HFF-Myc (cell line): ENCODE data around the gene SLX1A.
"Not testable (repeated sequence)": the region's sequence is repeated elsewhere in the genome, so short reads cannot be mapped to it uniquely, and the experiment has no call there.

ENCODE experiments used
- DNase-seq: peaks from one replicate; pipeline ENCODE4 v3.0.0-alpha.2; 2011; ENCODE audit warnings: low read depth; ENCODE audit errors: extremely low read depth
- H3K4me3 ChIP-seq: replicated peaks from 2 replicates; pipeline ENCODE4 v1.5.1; 2011; ENCODE audit warnings: low read depth, mild to moderate bottlenecking, control low read depth, low read length
- TF ChIP-seq, protein P1 (sequence below): IDR thresholded peaks from 2 replicates; pipeline ENCODE4 v1.5.1; 2012; ENCODE audit warnings: mild to moderate bottlenecking, low read depth, low read length, control low read depth; ENCODE audit errors: missing control alignments

Gene SLX1A

DNA sequence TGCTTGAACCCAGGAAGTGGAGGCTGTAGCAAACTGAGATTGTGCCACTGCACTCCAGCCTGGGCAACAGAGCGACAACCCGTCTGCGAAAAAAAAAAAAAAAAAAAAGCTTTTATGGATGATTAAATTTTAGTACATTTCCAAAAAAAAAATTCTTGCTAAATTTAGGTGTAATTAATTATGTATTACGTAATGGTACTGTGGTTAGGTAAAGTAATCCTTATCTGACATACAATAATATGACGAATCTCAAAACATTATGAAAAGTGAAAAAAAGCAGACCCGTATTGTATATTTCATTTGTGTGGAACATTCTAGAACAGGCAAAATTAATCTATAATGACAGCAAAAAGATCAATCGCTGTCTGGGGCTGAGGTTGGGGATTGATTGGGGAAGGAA, 20.6 kb upstream of the SLX1A start:
- TF ChIP-seq, protein P1, sequence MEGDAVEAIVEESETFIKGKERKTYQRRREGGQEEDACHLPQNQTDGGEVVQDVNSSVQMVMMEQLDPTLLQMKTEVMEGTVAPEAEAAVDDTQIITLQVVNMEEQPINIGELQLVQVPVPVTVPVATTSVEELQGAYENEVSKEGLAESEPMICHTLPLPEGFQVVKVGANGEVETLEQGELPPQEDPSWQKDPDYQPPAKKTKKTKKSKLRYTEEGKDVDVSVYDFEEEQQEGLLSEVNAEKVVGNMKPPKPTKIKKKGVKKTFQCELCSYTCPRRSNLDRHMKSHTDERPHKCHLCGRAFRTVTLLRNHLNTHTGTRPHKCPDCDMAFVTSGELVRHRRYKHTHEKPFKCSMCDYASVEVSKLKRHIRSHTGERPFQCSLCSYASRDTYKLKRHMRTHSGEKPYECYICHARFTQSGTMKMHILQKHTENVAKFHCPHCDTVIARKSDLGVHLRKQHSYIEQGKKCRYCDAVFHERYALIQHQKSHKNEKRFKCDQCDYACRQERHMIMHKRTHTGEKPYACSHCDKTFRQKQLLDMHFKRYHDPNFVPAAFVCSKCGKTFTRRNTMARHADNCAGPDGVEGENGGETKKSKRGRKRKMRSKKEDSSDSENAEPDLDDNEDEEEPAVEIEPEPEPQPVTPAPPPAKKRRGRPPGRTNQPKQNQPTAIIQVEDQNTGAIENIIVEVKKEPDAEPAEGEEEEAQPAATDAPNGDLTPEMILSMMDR, result no peak
- no peak for DNase-seq
- H3K4me3 ChIP-seq, result no peak overlapping the region

DNA sequence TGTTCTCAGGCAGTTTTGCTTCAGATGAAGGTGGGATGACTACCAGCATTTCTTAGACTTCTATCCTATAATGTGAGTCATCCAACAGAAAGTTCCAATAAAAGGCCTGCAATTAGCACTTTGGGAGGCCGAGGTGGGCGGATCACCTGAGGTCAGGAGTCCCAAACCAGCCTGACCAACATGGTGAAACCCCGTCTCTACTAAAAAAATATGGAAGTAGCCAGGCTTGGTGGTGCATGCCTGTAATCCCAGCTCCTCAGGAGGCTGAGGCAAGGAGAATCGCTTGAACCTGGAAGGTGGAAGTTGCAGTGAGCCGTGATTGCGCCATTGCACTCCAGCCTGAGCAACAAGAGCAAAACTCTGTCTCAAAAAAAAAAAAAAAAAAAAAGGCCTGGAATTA, 16.8 kb upstream of the SLX1A start:
- DNase-seq, H3K4me3 ChIP-seq: not testable (repeated sequence)

DNA sequence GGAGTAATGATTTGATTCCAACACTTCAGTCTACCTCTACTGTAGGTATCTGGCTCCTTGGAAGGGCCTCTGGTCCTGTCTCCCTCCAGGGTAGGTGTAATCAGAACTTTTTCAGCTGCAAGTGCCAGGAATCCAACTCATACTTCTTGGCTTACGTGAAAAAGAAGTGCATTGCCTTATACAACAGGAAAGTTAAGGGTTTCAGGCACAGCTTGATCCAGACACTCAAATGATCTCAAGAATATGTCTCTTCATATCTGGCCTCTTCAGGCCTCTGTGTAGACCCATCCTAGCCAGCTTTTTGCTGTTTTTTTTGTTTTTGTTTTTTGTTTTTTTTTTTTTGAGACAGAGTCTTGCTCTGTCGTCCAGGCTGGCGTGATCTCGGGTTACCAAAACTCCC, 14.5 kb upstream of the SLX1A start:
- TF ChIP-seq, protein P1, result no peak
- DNase-seq, result no peak
- H3K4me3 ChIP-seq, result no peak overlapping the region

DNA sequence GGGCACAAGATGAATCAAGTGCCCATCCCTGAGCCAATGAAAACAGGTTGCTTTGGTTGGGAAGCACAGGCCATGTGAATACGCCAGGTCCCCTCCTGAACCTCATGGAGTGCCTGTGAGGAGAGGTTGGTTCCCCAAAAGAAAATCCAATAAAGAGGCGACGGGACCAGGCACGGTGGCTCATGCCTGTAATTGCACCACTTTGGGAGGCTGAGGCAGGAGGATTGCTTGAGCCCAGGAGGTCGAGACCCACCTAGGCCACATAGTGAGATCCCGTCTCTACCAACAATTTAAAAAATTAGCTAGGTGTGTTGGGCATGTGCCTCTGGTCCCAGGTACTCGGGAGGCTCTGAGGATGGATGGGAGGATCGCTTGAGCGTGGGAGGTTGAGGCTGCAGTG, 13.7 kb upstream of the SLX1A start:
- no peak for DNase-seq
- H3K4me3 ChIP-seq, result no peak overlapping the region
- TF ChIP-seq, protein P1, result no peak

DNA sequence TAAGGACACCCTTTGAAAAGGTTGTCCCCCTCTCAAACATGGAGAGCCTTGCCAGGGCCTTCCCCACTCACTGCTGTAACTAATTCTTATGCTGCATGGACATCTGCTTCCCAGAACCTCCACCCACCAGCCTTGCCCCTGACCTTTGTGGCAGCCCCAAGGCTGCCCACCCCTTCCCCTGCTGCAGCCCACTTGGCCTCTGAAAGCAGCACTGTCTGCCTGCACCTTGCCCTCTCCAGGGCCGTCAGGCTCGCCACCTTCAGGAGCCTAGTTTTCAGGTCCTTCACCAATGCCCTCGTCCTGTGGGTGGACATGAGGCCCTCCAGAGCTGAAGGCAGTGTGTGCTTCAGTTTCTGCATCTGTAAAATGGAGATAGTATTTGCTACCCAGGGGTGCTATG, 12.9 kb upstream of the SLX1A start:
- H3K4me3 ChIP-seq, result no peak overlapping the region
- TF ChIP-seq, protein P1, result no peak
- no peak for DNase-seq

DNA sequence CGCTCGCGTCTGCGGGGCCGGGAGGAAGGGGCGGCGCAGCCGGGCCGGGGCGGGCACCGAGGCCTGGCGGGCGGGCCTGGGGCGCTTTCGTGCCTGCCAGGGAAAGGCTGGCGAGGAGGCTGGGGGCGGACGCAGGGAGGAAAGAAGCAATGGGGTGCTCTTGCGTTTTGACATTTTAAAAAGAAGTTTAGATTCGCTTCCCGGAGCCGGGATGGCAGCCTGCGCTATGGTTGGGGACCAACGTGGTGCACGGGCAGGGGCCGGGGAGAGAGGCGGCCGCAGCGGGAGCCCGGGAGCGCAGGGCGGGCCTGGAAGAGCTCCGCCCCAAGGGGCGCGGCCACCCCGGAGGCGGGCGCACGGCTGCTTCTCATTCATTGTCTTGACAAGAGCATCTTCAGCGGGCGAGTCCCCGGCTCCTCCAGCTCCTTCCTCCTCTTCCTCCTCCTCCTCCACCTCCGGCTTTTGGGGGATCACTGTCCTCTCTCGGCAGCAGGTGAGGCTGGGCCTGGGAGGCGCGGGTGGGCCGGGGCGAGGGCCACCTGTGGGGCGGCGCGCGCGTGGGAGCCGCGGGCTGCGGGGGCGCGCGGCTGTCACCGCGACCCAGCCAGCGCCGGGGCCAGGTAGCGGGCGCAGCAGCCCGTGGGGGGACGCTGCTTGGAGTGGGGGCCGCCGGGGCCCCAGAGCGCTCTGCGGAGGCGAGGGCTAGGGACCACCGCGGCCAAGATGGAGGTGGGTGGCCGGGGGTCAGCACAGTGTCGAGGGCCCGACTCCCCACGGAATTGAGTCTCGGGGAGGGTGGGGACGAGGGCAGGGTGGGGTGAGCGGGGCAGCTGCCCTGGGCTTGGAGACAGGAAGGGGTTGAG, 10.2 kb upstream of the SLX1A start, which contains the start of gene CORO1A:
Gene CORO1A (plus strand): TSS at position 370 of the 863 bp plus-strand sequence. CDS start 1,608 bp downstream, outside the sequence.
- TF ChIP-seq, protein P1, result no peak
- peak within 1 kb of the TSS; percentile 41 for H3K4me3 ChIP-seq
- DNase-seq, result no peak

DNA sequence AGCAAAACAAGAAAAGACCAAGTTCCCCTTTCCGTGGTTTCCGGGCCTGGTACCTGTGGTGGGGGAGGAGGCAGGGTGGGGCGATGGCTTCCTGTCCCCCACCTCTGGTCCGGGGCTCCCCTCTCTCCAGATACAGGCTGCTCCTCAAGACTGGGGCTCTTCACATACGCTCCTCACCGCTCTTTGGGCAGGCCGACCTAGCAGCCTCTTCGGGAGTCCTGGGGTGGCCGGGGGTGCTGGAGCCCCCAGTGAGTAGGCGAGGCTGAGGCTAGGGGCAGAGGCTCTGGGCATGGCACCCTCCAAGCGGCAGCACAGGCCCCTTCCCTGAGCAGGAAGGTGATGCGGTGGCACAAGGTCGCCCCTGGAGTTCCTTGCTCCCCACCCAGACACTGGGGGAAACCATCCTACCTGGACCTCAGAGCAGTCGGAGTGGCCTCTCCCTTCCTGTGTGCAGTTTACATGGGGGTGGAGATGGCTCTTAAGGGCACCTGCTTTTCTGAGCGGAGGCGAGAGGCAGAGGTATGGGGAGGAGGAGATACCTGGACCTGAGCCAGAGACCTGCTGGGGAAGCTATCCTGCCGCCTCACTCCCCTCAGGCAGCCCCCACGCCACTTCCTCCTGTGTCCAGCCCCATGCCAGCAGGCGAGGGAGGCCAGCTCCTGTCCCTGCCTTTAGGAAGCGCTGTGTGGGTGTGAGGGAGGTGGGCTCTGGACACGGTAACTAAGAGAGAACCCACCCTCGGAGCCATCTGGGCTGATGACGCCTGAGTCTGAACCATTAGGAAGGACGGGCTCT, 9.4 kb upstream of the SLX1A start:
- TF ChIP-seq, protein P1, result no peak
- H3K4me3 ChIP-seq, result peak overlapping the region; percentile 41
- DNase-seq, result no peak
